Measurements from ENCODE around the gene PRKRA. TPM values are rescaled to one million over a fixed set of nuclear protein-coding genes. Genes with fewer than 3 reads are reported as not detected.

The PRKRA gene
- total and polyA plus RNA-seq, 2 of the 13 experiments (the other 11 are each of a cell fraction or from before 2014, with no cell fraction given), result 53.1 to 74.7 TPM

DNA sequence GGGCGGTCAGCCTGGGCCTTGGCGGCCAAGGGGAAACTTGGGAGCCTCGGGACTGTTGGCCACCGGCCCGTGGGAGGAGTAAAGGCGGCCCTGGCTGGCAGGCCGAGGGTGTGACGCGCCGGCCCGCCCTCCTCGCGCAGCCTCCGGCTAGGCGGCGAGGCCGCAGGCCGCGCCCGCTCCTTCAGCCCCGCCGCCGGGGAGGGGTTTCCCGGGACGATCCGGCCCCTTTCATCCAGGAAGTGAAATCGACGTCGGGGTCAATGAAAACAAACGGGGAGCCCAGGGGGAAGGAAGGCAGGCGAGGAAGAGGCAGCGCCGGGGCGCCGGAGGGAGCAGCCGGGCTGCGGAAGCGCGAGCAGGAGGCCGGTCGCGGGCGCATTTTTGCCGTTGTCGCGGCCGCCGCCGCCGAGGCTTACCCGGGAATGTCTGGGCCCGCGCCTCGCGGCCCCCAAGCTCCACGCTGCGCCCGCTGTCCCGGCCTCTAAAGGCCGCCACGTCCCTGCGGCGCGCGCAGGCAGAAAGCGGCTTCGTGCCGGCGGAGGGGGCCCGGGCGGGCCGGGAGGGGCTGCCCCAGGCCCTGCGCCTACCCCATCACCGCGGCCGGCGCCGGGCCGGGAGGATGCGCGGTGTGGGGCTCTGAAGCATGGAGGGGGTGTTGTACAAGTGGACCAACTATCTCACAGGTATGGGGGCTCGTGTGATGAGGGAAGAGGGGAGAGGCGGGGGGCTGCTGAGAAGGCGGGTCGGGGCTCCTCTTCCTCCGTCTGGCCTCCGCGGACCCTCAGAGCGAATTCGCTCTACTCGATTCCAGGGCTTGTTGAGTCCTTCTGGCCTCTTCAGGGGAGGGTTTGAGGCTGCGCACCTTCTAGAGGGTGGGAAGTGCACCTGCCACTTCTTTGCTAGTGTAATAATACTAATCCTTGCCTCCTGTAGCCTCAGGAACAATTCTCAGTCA, 29.5 kb upstream of the PRKRA start, which contains the start of gene PLEKHA3 (continued):
- TF ChIP-seq HINFP (CRISPR knock-in tag; IDR thresholded peaks at IDR 0.05; ENCODE audit: low read depth) (0 out of 2 replicates have a peak, but pooled peaks have one; percentile 51), MEIS2 (CRISPR knock-in tag; IDR thresholded peaks at IDR 0.05) (peak; percentile 59; the same call in 1 of the 2 replicates), LCORL (IDR thresholded peaks at IDR 0.05) (no peak), LCORL (CRISPR knock-in tag; IDR thresholded peaks at IDR 0.05) (no peak), PCBP2 (optimal IDR thresholded peaks at IDR 0.05; ENCODE audit: low read depth, low read length, poor library complexity, severe bottlenecking) (no peak), YEATS2 (CRISPR knock-in tag; IDR thresholded peaks at IDR 0.05; ENCODE audit: borderline replicate concordance) (peak; percentile 75; the same call in 1 of the 2 replicates), ZNF557 (CRISPR knock-in tag; IDR thresholded peaks at IDR 0.05) (no peak), CEBPZ (IDR thresholded peaks at IDR 0.05; ENCODE audit: low read length) (no peak), ZNF12 (CRISPR knock-in tag; IDR thresholded peaks at IDR 0.05) (0 out of 2 replicates have a peak, but pooled peaks have one; percentile 19), EP300 (IDR thresholded peaks at IDR 0.05; ENCODE audit: low read depth in 2 of 2, low read length in 2 of 2) (peak in 1 of 2 experiments; percentile 11; a peak in 2 of 4 replicates), EP300 (CRISPR knock-in tag; IDR thresholded peaks at IDR 0.05; ENCODE audit: borderline replicate concordance) (no peak), SKIL (CRISPR knock-in tag; IDR thresholded peaks at IDR 0.05; ENCODE audit: borderline replicate concordance) (0 out of 2 replicates have a peak, but pooled peaks have one; percentile 54), SPEN (CRISPR knock-in tag; IDR thresholded peaks at IDR 0.05; ENCODE audit: low read depth) (peak; percentile 95), CHCHD3 (CRISPR knock-in tag; IDR thresholded peaks at IDR 0.05) (no peak)
- TF ChIP-seq, protein P1, sequence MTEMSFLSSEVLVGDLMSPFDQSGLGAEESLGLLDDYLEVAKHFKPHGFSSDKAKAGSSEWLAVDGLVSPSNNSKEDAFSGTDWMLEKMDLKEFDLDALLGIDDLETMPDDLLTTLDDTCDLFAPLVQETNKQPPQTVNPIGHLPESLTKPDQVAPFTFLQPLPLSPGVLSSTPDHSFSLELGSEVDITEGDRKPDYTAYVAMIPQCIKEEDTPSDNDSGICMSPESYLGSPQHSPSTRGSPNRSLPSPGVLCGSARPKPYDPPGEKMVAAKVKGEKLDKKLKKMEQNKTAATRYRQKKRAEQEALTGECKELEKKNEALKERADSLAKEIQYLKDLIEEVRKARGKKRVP (CRISPR knock-in tag; IDR thresholded peaks at IDR 0.05), result no peak
- TF ChIP-seq, protein P2, sequence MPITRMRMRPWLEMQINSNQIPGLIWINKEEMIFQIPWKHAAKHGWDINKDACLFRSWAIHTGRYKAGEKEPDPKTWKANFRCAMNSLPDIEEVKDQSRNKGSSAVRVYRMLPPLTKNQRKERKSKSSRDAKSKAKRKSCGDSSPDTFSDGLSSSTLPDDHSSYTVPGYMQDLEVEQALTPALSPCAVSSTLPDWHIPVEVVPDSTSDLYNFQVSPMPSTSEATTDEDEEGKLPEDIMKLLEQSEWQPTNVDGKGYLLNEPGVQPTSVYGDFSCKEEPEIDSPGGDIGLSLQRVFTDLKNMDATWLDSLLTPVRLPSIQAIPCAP (CRISPR knock-in tag; IDR thresholded peaks at IDR 0.05; ENCODE audit: low read depth), result no peak
- TF ChIP-seq, protein P3, sequence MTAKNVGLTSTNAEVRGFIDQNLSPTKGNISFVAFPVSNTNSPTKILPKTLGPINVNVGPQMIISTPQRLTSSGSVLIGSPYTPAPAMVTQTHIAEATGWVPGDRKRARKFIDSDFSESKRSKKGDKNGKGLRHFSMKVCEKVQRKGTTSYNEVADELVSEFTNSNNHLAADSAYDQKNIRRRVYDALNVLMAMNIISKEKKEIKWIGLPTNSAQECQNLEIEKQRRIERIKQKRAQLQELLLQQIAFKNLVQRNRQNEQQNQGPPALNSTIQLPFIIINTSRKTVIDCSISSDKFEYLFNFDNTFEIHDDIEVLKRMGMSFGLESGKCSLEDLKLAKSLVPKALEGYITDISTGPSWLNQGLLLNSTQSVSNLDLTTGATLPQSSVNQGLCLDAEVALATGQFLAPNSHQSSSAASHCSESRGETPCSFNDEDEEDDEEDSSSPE (CRISPR knock-in tag; IDR thresholded peaks at IDR 0.05), result peak; percentile 38; the same call in 1 of the 2 replicates
